H9 (cell line): ENCODE data around the gene ZNF57. TPM values are rescaled to one million over a fixed set of nuclear protein-coding genes. Genes with fewer than 3 reads are reported as not detected.

ENCODE experiments used
- DNase-seq: peaks from one replicate; pipeline ENCODE4 v3.0.0-alpha.2; 2017
- H2AFZ ChIP-seq: one replicate; pipeline ENCODE4 v1.6.1; 2013; ENCODE audit warnings: mild to moderate bottlenecking, low read length, control low read depth, moderate library complexity
- H2AK5ac ChIP-seq: 2 replicates; pipeline ENCODE4 v1.6.1; 2013; ENCODE audit warnings: low read length, control low read depth, mixed read lengths; ENCODE audit not compliant: insufficient read length
- H2BK120ac ChIP-seq: one replicate; pipeline ENCODE4 v1.6.1; 2013; ENCODE audit warnings: low read depth, mild to moderate bottlenecking, low read length, control low read depth, inconsistent platforms; ENCODE audit not compliant: poor library complexity, severe bottlenecking
- H2BK12ac ChIP-seq: 2 replicates; pipeline ENCODE4 v1.6.1; 2013; ENCODE audit warnings: low read length, control low read depth, mixed read lengths, low read depth; ENCODE audit not compliant: insufficient read length
- H2BK15ac ChIP-seq: 2 replicates; pipeline ENCODE4 v1.6.1; 2013; ENCODE audit warnings: low read depth, low read length, control low read depth
- H2BK20ac ChIP-seq: one replicate; pipeline ENCODE4 v1.6.1; 2013; ENCODE audit warnings: low read depth, mild to moderate bottlenecking, low read length, control low read depth, inconsistent platforms; ENCODE audit not compliant: poor library complexity, severe bottlenecking
- H2BK5ac ChIP-seq: 2 replicates; pipeline ENCODE4 v1.6.1; 2013; ENCODE audit warnings: low read length, control low read depth, mixed read lengths; ENCODE audit not compliant: insufficient read length
- H3K14ac ChIP-seq: 2 replicates; pipeline ENCODE4 v1.6.1; 2013; ENCODE audit warnings: low read length, control low read depth; ENCODE audit not compliant: insufficient read depth
- H3K18ac ChIP-seq: 2 replicates; pipeline ENCODE4 v1.6.1; 2013; ENCODE audit warnings: low read depth, mild to moderate bottlenecking, mixed read lengths, low read length, control low read depth; ENCODE audit not compliant: insufficient read length
- H3K23ac ChIP-seq: 2 replicates; pipeline ENCODE4 v1.6.1; 2013; ENCODE audit warnings: low read length, control low read depth, mixed read lengths, low read depth; ENCODE audit not compliant: insufficient read length
- H3K23me2 ChIP-seq: 2 replicates; pipeline ENCODE4 v1.6.1; 2013; ENCODE audit warnings: low read depth, mild to moderate bottlenecking, mixed read lengths, low read length, control low read depth; ENCODE audit not compliant: insufficient read length, poor library complexity, severe bottlenecking
- H3K27ac ChIP-seq: 2 replicates; pipeline ENCODE4 v1.5.1; 2013; ENCODE audit warnings: low read length, control low read depth, mixed read lengths, low read depth; ENCODE audit not compliant: insufficient read length
- H3K27me3 ChIP-seq: 2 replicates; pipeline ENCODE4 v1.6.1; 2013; ENCODE audit warnings: low read length, control low read depth, inconsistent platforms; ENCODE audit not compliant: insufficient read depth
- H3K4ac ChIP-seq: 2 replicates; pipeline ENCODE4 v1.6.1; 2013; ENCODE audit warnings: low read depth, mild to moderate bottlenecking, control low read depth, inconsistent platforms, low read length, moderate library complexity
- H3K4me1 ChIP-seq: 2 replicates; pipeline ENCODE4 v1.6.1; 2013; ENCODE audit warnings: low read length, control low read depth, inconsistent platforms; ENCODE audit not compliant: insufficient read depth
- H3K4me2 ChIP-seq: 2 replicates; pipeline ENCODE4 v1.6.1; 2013; ENCODE audit warnings: low read length, control low read depth, mixed read lengths; ENCODE audit not compliant: insufficient read length, insufficient read depth
- H3K56ac ChIP-seq: 2 replicates; pipeline ENCODE4 v1.6.1; 2013; ENCODE audit warnings: low read depth, mild to moderate bottlenecking, mixed read lengths, low read length, control low read depth; ENCODE audit not compliant: insufficient read length
- H3K79me1 ChIP-seq: 2 replicates; pipeline ENCODE4 v1.6.1; 2013; ENCODE audit warnings: low read depth, mild to moderate bottlenecking, moderate library complexity, low read length, control low read depth, inconsistent platforms; ENCODE audit not compliant: insufficient read depth, poor library complexity, severe bottlenecking
- H3K79me2 ChIP-seq: 2 replicates; pipeline ENCODE4 v1.6.1; 2013; ENCODE audit warnings: low read length, control low read depth, inconsistent platforms; ENCODE audit not compliant: insufficient read depth
- H3K9ac ChIP-seq: 2 replicates; pipeline ENCODE4 v1.6.1; 2013; ENCODE audit warnings: low read length, control low read depth, mixed read lengths; ENCODE audit not compliant: insufficient read length; ENCODE audit errors: extremely low read depth
- H3K9me3 ChIP-seq: one replicate; pipeline ENCODE4 v1.6.1; 2013; ENCODE audit warnings: low read depth, low read length, inconsistent platforms; ENCODE audit not compliant: control insufficient read depth
- H3T11ph ChIP-seq: one replicate; pipeline ENCODE4 v1.6.1; 2013; ENCODE audit warnings: mild to moderate bottlenecking, low read length, control low read depth, inconsistent platforms
- H4K20me1 ChIP-seq: one replicate; pipeline ENCODE4 v1.6.1; 2013; ENCODE audit not compliant: control insufficient read depth, insufficient read length, insufficient read depth
- H4K5ac ChIP-seq: 2 replicates; pipeline ENCODE4 v1.6.1; 2013; ENCODE audit warnings: low read depth, mild to moderate bottlenecking, mixed read lengths, low read length, control low read depth; ENCODE audit not compliant: insufficient read length
- H4K8ac ChIP-seq: replicated peaks from 2 replicates; pipeline ENCODE4 v1.6.1; 2013; ENCODE audit warnings: low read length, control low read depth, mixed read lengths, low read depth; ENCODE audit not compliant: insufficient read length
- H4K91ac ChIP-seq: 2 replicates; pipeline ENCODE4 v1.6.1; 2013; ENCODE audit warnings: low read depth, mild to moderate bottlenecking, moderate library complexity, mixed read lengths, low read length, control low read depth; ENCODE audit not compliant: insufficient read length
- H3K27ac Mint-ChIP-seq, 3 experiments: 2 replicates in 2 of 3; 3 replicates in 1 of 3; pipeline ENCODE4 v1.8.0; 2020 to 2021; ENCODE audit warnings: mixed read lengths in 3 of 3, mild to moderate bottlenecking in 1 of 3, moderate library complexity in 1 of 3
- H3K27me3 Mint-ChIP-seq: 2 replicates; pipeline ENCODE4 v1.8.0; 2021; ENCODE audit warnings: low read depth, mild to moderate bottlenecking, moderate library complexity, mixed read lengths
- H3K36me3 Mint-ChIP-seq, 3 experiments: 2 replicates in 2 of 3; 3 replicates in 1 of 3; pipeline ENCODE4 v1.8.0; 2020 to 2021; ENCODE audit warnings: low read depth in 3 of 3, mixed read lengths in 3 of 3; ENCODE audit not compliant: insufficient read depth in 1 of 3
- H3K4me1 Mint-ChIP-seq, 2 experiments: 2 replicates each; pipeline ENCODE4 v1.8.0; 2020; ENCODE audit warnings: mixed read lengths in 2 of 2
- H3K4me3 Mint-ChIP-seq, 2 experiments: 2 replicates in 1 of 2; 3 replicates in 1 of 2; pipeline ENCODE4 v1.8.0; 2020 to 2021; ENCODE audit warnings: mild to moderate bottlenecking in 2 of 2, mixed read lengths in 2 of 2, moderate library complexity in 1 of 2
- H3K9me3 Mint-ChIP-seq, 2 experiments: 2 replicates in 1 of 2; 3 replicates in 1 of 2; pipeline ENCODE4 v1.8.0; 2020; ENCODE audit warnings: mild to moderate bottlenecking in 2 of 2, mixed read lengths in 2 of 2, moderate library complexity in 1 of 2
- WGBS: extraction: QIAGEN DNeasy Blood & Tissue Kit; methylation state at CpG from one replicate; pipeline ENCODE4 v1.1.7; 2013; ENCODE audit warnings: missing lambda C conversion rate, low lambda C conversion rate, mixed read lengths; ENCODE audit not compliant: insufficient read length; ENCODE audit errors: extremely low coverage; 5-methylcytosine and 5-hydroxymethylcytosine counted together
- total RNA-seq: library from RNA; stranded (reverse); gene quantifications from 2 replicates; pipeline ENCODE4 v1.2.1, GENCODE V29; 2021
- TF ChIP-seq, protein P1 (sequence below): fragments of 200-600 bp; sonication (generic); conservative IDR thresholded peaks from 3 replicates; pipeline ENCODE4 v1.8.0; 2021; ENCODE audit warnings: antibody characterized with exemption, mild to moderate bottlenecking

The ZNF57 gene
- total RNA-seq, 1 experiment from 2014 or later = 7.8 TPM

DNA sequence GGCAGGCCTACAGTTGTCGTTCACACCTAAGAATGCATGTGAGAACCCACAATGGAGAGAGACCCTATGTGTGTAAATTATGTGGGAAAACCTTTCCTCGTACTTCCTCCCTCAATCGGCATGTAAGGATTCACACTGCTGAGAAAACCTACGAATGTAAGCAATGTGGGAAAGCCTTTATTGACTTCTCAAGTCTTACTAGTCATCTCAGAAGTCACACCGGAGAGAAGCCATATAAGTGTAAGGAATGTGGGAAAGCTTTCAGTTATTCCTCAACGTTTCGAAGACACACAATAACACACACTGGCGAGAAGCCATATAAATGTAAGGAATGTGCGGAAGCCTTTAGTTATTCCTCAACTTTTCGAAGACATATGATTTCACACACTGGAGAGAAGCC is 48.1 kb upstream of the ZNF57 start:
- no peak overlapping the region for H2AK5ac ChIP-seq
- no peak overlapping the region for H3K14ac ChIP-seq
- H3K27ac ChIP-seq = no peak overlapping the region
- no peak overlapping the region for H3K4me2 ChIP-seq
- H4K91ac ChIP-seq = no peak overlapping the region
- no peak overlapping the region for H2BK15ac ChIP-seq
- Mint-ChIP-seq H3K4me1 (no peaks in the 10 kb centered on the region), H3K27me3 (0 out of 2 replicates have a peak, but pooled peaks cover 1% of the 10 kb centered on the region), H3K9me3 (peaks cover 83 to 86% of the 10 kb centered on the region in 2 experiments), H3K27ac (no peak overlapping the region), H3K4me3 (no peak overlapping the region), H3K36me3 (peaks cover 72 to 78% (median 76%) of the 10 kb centered on the region in 3 experiments)
- no peaks in the 10 kb centered on the region for H3K27me3 ChIP-seq
- no peak overlapping the region for H3K23ac ChIP-seq
- no peak overlapping the region for H2BK12ac ChIP-seq
- H3K4ac ChIP-seq = no peak overlapping the region
- H4K5ac ChIP-seq = no peak overlapping the region
- H2BK20ac ChIP-seq = no peak overlapping the region
- TF ChIP-seq, protein P1, sequence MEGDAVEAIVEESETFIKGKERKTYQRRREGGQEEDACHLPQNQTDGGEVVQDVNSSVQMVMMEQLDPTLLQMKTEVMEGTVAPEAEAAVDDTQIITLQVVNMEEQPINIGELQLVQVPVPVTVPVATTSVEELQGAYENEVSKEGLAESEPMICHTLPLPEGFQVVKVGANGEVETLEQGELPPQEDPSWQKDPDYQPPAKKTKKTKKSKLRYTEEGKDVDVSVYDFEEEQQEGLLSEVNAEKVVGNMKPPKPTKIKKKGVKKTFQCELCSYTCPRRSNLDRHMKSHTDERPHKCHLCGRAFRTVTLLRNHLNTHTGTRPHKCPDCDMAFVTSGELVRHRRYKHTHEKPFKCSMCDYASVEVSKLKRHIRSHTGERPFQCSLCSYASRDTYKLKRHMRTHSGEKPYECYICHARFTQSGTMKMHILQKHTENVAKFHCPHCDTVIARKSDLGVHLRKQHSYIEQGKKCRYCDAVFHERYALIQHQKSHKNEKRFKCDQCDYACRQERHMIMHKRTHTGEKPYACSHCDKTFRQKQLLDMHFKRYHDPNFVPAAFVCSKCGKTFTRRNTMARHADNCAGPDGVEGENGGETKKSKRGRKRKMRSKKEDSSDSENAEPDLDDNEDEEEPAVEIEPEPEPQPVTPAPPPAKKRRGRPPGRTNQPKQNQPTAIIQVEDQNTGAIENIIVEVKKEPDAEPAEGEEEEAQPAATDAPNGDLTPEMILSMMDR = no peak
- DNase-seq = no peak
- H4K8ac ChIP-seq = no peak overlapping the region
- H3K56ac ChIP-seq = no peak overlapping the region
- no peak overlapping the region for H2AFZ ChIP-seq
- H3K9ac ChIP-seq = no peak overlapping the region
- H3K23me2 ChIP-seq = no peaks in the 10 kb centered on the region
- H3T11ph ChIP-seq = no peak overlapping the region
- no peaks in the 10 kb centered on the region for H3K79me2 ChIP-seq
- no peak overlapping the region for H2BK5ac ChIP-seq
- H4K20me1 ChIP-seq = no peaks in the 10 kb centered on the region
- no peaks in the 10 kb centered on the region for H3K79me1 ChIP-seq
- H3K18ac ChIP-seq = no peak overlapping the region
- no peaks in the 10 kb centered on the region for H3K4me1 ChIP-seq
- WGBS = no CpG with 5 or more reads among the region's 10 CpGs
- no peak overlapping the region for H2BK120ac ChIP-seq
- peaks cover 65% of the 10 kb centered on the region for H3K9me3 ChIP-seq
